ENCODE data around the gene SEMG1. TPM values are rescaled to one million over a fixed set of nuclear protein-coding genes. Genes with fewer than 3 reads are reported as not detected.

The SEMG1 gene
- polyA plus RNA-seq, 1 donor (not counting 4 experiments of a cell fraction or from before 2014, with no cell fraction given): not detected

- no peak for FAIRE-seq
- H3K9ac ChIP-seq (ENCODE audit: control insufficient read depth, extremely low read depth, insufficient read depth, low read length): no peak overlapping the region
- H3K27me3 ChIP-seq (ENCODE audit: control insufficient read depth, extremely low read depth, insufficient read depth, low read length): no peaks in the 10 kb centered on the region
- dilution Hi-C loops (cut with MboI; ENCODE audit: extremely low pct_ligation_motif_present, low sequenced_read_pairs): no loop called here
- H3K79me2 ChIP-seq (ENCODE audit: control insufficient read depth, insufficient read depth, low read length): no peaks in the 10 kb centered on the region
- H4K20me1 ChIP-seq (ENCODE audit: control insufficient read depth, extremely low read depth, insufficient read depth, low read length): no peaks in the 10 kb centered on the region
- H2AFZ ChIP-seq (ENCODE audit: control insufficient read depth, low read length): no peak overlapping the region
- no peak overlapping the region for H3K4me3 ChIP-seq (ENCODE audit: control insufficient read depth in 2 of 3, extremely low read depth in 1 of 3, insufficient read depth in 2 of 3, low read depth in 1 of 3, low read length in 3 of 3)
- no peak overlapping the region for H3K4me2 ChIP-seq (ENCODE audit: control insufficient read depth, extremely low read depth, insufficient read depth, low read depth, low read length)
- no peaks in the 10 kb centered on the region for H3K9me1 ChIP-seq (ENCODE audit: control insufficient read depth, extremely low read depth, insufficient read depth, low read length)
- no peak for DNase-seq (ENCODE audit: low read depth, low spot score)
- H3K9me3 ChIP-seq (ENCODE audit: control insufficient read depth, low read depth, low read length): no peaks in the 10 kb centered on the region
- H3K27ac ChIP-seq (ENCODE audit: control insufficient read depth, insufficient read depth, low read length): no peak overlapping the region
- H3K36me3 ChIP-seq (ENCODE audit: control insufficient read depth in 2 of 2, extremely low read depth in 1 of 2, insufficient read depth in 2 of 2, low read length in 2 of 2): no peaks in the 10 kb centered on the region
- no peak for TF ChIP-seq EZH2 (IDR thresholded peaks at IDR 0.05; ENCODE audit: low read length)
- no peaks in the 10 kb centered on the region for H3K4me1 ChIP-seq (ENCODE audit: control insufficient read depth, extremely low read depth, insufficient read depth, low read length)
Observed at GRCh38 chr20:45189861-45190260, 17.0 kb upstream of the SEMG1 start.

DNA sequence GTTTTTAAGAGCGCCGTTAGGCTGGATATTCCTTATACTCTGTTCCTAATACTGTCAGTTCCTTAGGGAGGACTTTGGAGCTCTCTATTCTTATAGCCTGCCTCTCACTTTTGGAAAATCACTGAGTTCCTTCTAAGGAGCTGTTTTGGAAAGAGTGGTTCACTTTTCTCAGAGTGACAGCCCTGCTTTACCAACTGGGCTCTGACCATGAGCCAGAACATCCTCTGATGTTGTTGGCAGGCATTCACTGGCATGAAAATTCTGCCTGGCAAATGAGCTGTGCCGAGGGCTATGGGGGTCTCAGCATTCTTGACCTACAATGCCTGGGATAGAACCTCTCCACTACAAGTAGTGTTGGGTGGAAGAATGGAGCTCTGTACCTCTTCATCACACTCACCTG lies 14.9 kb upstream of the SEMG1 start:
- FAIRE-seq (no peak), DNase-seq (ENCODE audit: low read depth, low spot score) (no peak)
- Histone ChIP-seq H3K27me3 (ENCODE audit: control insufficient read depth, extremely low read depth, insufficient read depth, low read length) (no peaks in the 10 kb centered on the region), H3K9me1 (ENCODE audit: control insufficient read depth, extremely low read depth, insufficient read depth, low read length) (no peaks in the 10 kb centered on the region), H3K4me3 (ENCODE audit: control insufficient read depth in 2 of 3, extremely low read depth in 1 of 3, insufficient read depth in 2 of 3, low read depth in 1 of 3, low read length in 3 of 3) (no peak overlapping the region), H3K4me2 (ENCODE audit: control insufficient read depth, extremely low read depth, insufficient read depth, low read depth, low read length) (no peak overlapping the region), H3K9ac (ENCODE audit: control insufficient read depth, extremely low read depth, insufficient read depth, low read length) (no peak overlapping the region), H4K20me1 (ENCODE audit: control insufficient read depth, extremely low read depth, insufficient read depth, low read length) (no peaks in the 10 kb centered on the region), H3K4me1 (ENCODE audit: control insufficient read depth, extremely low read depth, insufficient read depth, low read length) (no peaks in the 10 kb centered on the region), H3K9me3 (ENCODE audit: control insufficient read depth, low read depth, low read length) (no peaks in the 10 kb centered on the region), H3K79me2 (ENCODE audit: control insufficient read depth, insufficient read depth, low read length) (no peaks in the 10 kb centered on the region), H3K36me3 (ENCODE audit: control insufficient read depth in 2 of 2, extremely low read depth in 1 of 2, insufficient read depth in 2 of 2, low read length in 2 of 2) (no peaks in the 10 kb centered on the region), H2AFZ (ENCODE audit: control insufficient read depth, low read length) (no peak overlapping the region), H3K27ac (ENCODE audit: control insufficient read depth, insufficient read depth, low read length) (no peak overlapping the region)
- dilution Hi-C loops (cut with MboI; ENCODE audit: extremely low pct_ligation_motif_present, low sequenced_read_pairs): no loop called here
- TF ChIP-seq EZH2 (IDR thresholded peaks at IDR 0.05; ENCODE audit: low read length): no peak
- no peak for TF ChIP-seq CTCF (optimal IDR thresholded peaks at IDR 0.05 in 1 of 3, IDR thresholded peaks at IDR 0.05 in 1 of 3, conservative IDR thresholded peaks at IDR 0.05 in 1 of 3; ENCODE audit: extremely low read depth in 1 of 3, insufficient read depth in 2 of 3, low read length in 3 of 3)

DNA sequence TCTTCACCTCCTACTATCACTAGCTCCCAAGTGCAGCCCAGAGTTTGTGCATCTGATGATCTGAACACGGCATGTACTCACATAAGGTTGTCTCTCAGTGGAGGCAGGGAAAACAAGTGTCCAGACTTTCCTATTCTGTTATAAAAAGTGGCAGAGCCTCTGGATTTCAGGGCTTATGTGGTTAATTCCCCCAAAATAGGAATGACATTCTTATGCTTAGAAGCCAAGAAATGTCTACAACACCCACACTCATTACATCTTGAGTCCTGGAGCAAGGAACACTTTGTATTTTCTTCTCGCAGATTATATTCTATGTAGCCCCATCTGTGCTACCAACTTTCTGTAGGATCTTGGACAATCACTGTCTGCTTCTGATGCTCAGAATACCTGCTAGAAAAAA lies 13.5 kb upstream of the SEMG1 start:
- H3K27me3 ChIP-seq (ENCODE audit: control insufficient read depth, extremely low read depth, insufficient read depth, low read length): peaks cover 4% of the 10 kb centered on the region
- no peak overlapping the region for H3K9ac ChIP-seq (ENCODE audit: control insufficient read depth, extremely low read depth, insufficient read depth, low read length)
- no peak for DNase-seq (ENCODE audit: low read depth, low spot score)

More for the DNA sequence above, 13.5 kb upstream of the SEMG1 start:
- Histone ChIP-seq H3K9me3 (ENCODE audit: control insufficient read depth, low read depth, low read length) (no peaks in the 10 kb centered on the region), H3K36me3 (ENCODE audit: control insufficient read depth in 2 of 2, extremely low read depth in 1 of 2, insufficient read depth in 2 of 2, low read length in 2 of 2) (no peaks in the 10 kb centered on the region), H3K4me2 (ENCODE audit: control insufficient read depth, extremely low read depth, insufficient read depth, low read depth, low read length) (no peak overlapping the region), H3K27ac (ENCODE audit: control insufficient read depth, insufficient read depth, low read length) (no peak overlapping the region), H4K20me1 (ENCODE audit: control insufficient read depth, extremely low read depth, insufficient read depth, low read length) (no peaks in the 10 kb centered on the region), H3K9me1 (ENCODE audit: control insufficient read depth, extremely low read depth, insufficient read depth, low read length) (no peaks in the 10 kb centered on the region), H3K4me1 (ENCODE audit: control insufficient read depth, extremely low read depth, insufficient read depth, low read length) (no peaks in the 10 kb centered on the region), H3K79me2 (ENCODE audit: control insufficient read depth, insufficient read depth, low read length) (no peaks in the 10 kb centered on the region), H2AFZ (ENCODE audit: control insufficient read depth, low read length) (no peak overlapping the region), H3K4me3 (ENCODE audit: control insufficient read depth in 2 of 3, extremely low read depth in 1 of 3, insufficient read depth in 2 of 3, low read depth in 1 of 3, low read length in 3 of 3) (no peak overlapping the region)
- dilution Hi-C loops (cut with MboI; ENCODE audit: extremely low pct_ligation_motif_present, low sequenced_read_pairs): no loop called here
- FAIRE-seq: no peak
- TF ChIP-seq EZH2 (IDR thresholded peaks at IDR 0.05; ENCODE audit: low read length) (no peak), CTCF (optimal IDR thresholded peaks at IDR 0.05 in 1 of 3, IDR thresholded peaks at IDR 0.05 in 1 of 3, conservative IDR thresholded peaks at IDR 0.05 in 1 of 3; ENCODE audit: extremely low read depth in 1 of 3, insufficient read depth in 2 of 3, low read length in 3 of 3) (no peak)
